ENCODE data around the gene STT3A.

GRCh38 chr11:125568970-125569914 is 23.4 kb upstream of the STT3A start, which contains the start of gene EI24:
- peak; percentile 47 for TF ChIP-seq CTCF (IDR thresholded peaks at IDR 0.05; ENCODE audit: low read depth, low read length)
- TF ChIP-seq EZH2phosphoT487 (IDR thresholded peaks at IDR 0.05; ENCODE audit: low read depth): no peak
